HCT116 (cell line): ENCODE measurements around the gene RAB2B. TPM values are rescaled to one million over a fixed set of nuclear protein-coding genes. Genes with fewer than 3 reads are reported as not detected.

Source experiments
- ATAC-seq: fragments of 200-7000 bp; cut with Tn5 transposase; 2 replicates; pipeline ENCODE4 v1.9.1; 2020; ENCODE audit warnings: mild to moderate bottlenecking, moderate library complexity
- BruUV-seq: library from RNA; stranded (reverse); fragments of 400-500 nt; replicated peaks from 2 replicates; lab custom pipeline; 2021; lab: Mats Ljungman, UMichigan
- CTCF ChIA-PET: fragments of 300-600 bp; sonication (Branson Sonifier 250); formaldehyde crosslinking; loops from one replicate; lab custom pipeline; 2021; ENCODE audit warnings: antibody characterized with exemption; lab: Charles Lee
- POLR2A ChIA-PET: fragments of 300-600, 350-600 bp; sonication (Branson Sonifier 250); formaldehyde crosslinking; loops from one replicate; lab custom pipeline; 2021; ENCODE audit warnings: antibody characterized with exemption; lab: Charles Lee
- RAD21 ChIA-PET, 2 experiments: fragments of 300-600 bp; sonication (Branson Sonifier 250); formaldehyde crosslinking; loops; one replicate each; lab custom pipeline; 2023; ENCODE audit warnings: low total read pairs in 2 of 2; ENCODE audit not compliant: uncharacterized antibody in 2 of 2, unreplicated experiment in 2 of 2, low non-redundant PET in 1 of 2; lab: Charles Lee
- DNase-seq: peaks from one replicate; pipeline ENCODE4 v3.0.0-alpha.2; 2010; ENCODE audit warnings: low read depth, low spot score
- H2AFZ ChIP-seq: fragments of 200-600 bp; shearing (Covaris generic), sonication (generic); 2 replicates; pipeline ENCODE4 v1.6.1; 2017; ENCODE audit warnings: low read depth, mixed run types, mixed read lengths, antibody characterized with exemption, low read length; ENCODE audit not compliant: poor library complexity, severe bottlenecking
- H3K27ac ChIP-seq: 2 replicates; pipeline ENCODE4 v1.5.1; 2012; ENCODE audit warnings: low read depth, low read length
- H3K27me3 ChIP-seq: fragments of 200-600 bp; sonication (generic); 2 replicates; pipeline ENCODE4 v1.6.1; 2016; ENCODE audit warnings: mixed run types, low read length, mixed read lengths; ENCODE audit not compliant: insufficient read depth
- H3K36me3 ChIP-seq, 2 experiments: fragments of 200-500 bp in 1 of 2; fragments of 200-600 bp in 1 of 2; sonication (Bioruptor generic) in 1 of 2; sonication (generic) in 1 of 2; 2 replicates each; pipeline versions ENCODE4 v1.5.1 to v1.6.1; 2014 to 2016; ENCODE audit warnings: low read length in 2 of 2, inconsistent platforms in 1 of 2, mixed read lengths in 1 of 2, mixed run types in 1 of 2; ENCODE audit not compliant: insufficient read depth in 2 of 2, control insufficient read depth in 1 of 2
- H3K4me1 ChIP-seq, 2 experiments: fragments of 200-600 bp in 1 of 2; sonication (generic) in 1 of 2; 2 replicates each; pipeline versions ENCODE4 v1.5.1 to v1.6.1; 2012 to 2017; ENCODE audit warnings: low read length in 2 of 2, inconsistent platforms in 1 of 2, mild to moderate bottlenecking in 1 of 2, mixed read lengths in 1 of 2, mixed run types in 1 of 2, moderate library complexity in 1 of 2; ENCODE audit not compliant: insufficient read depth in 2 of 2, control insufficient read depth in 1 of 2
- H3K4me2 ChIP-seq: fragments of 200-600 bp; sonication (generic); 2 replicates; pipeline ENCODE4 v1.6.1; 2017; ENCODE audit warnings: mixed run types, low read length, mixed read lengths
- H3K4me3 ChIP-seq, 2 experiments: fragments of 200-600 bp in 1 of 2; sonication (generic) in 1 of 2; replicated peaks in 1 of 2; 2 replicates each; pipeline ENCODE4 v1.5.1; 2011 to 2016; ENCODE audit warnings: low read length in 2 of 2, control low read depth in 1 of 2, low read depth in 1 of 2, mild to moderate bottlenecking in 1 of 2, mixed read lengths in 1 of 2, mixed run types in 1 of 2
- H3K79me2 ChIP-seq: fragments of 200-600 bp; sonication (generic); 2 replicates; pipeline ENCODE4 v1.6.1; 2017; ENCODE audit warnings: mild to moderate bottlenecking, mixed run types, low read length, moderate library complexity, mixed read lengths; ENCODE audit not compliant: insufficient read depth
- H3K9ac ChIP-seq: fragments of 200-600 bp; sonication (generic); 2 replicates; pipeline ENCODE4 v1.6.1; 2016; ENCODE audit warnings: low read length, mixed read lengths
- H3K9me2 ChIP-seq: fragments of 200-600 bp; sonication (generic), shearing (Covaris generic); 2 replicates; pipeline ENCODE4 v1.6.1; 2017; ENCODE audit warnings: mixed run types, mild to moderate bottlenecking, moderate library complexity; ENCODE audit not compliant: insufficient read depth
- H3K9me3 ChIP-seq, 2 experiments: fragments of 200-500 bp in 1 of 2; fragments of 200-600 bp in 1 of 2; sonication (Bioruptor generic) in 1 of 2; sonication (generic) in 1 of 2; 2 replicates each; pipeline ENCODE4 v1.6.1; 2014 to 2017; ENCODE audit warnings: low read length in 2 of 2, mixed read lengths in 2 of 2, inconsistent platforms in 1 of 2, low read depth in 1 of 2, mild to moderate bottlenecking in 1 of 2, mixed run types in 1 of 2, moderate library complexity in 1 of 2; ENCODE audit not compliant: control insufficient read depth in 1 of 2, insufficient read depth in 1 of 2
- H4K20me1 ChIP-seq: fragments of 200-600 bp; sonication (generic), shearing (Covaris generic); 2 replicates; pipeline ENCODE4 v1.6.1; 2017; ENCODE audit warnings: mixed run types, mild to moderate bottlenecking, moderate library complexity; ENCODE audit not compliant: insufficient read depth
- CBX3 ChIP-seq: IDR thresholded peaks from 2 replicates; pipeline ENCODE4 v1.6.1; 2012; ENCODE audit warnings: low read depth
- CEBPB ChIP-seq: IDR thresholded peaks from 2 replicates; pipeline ENCODE4 v1.6.1; 2012; ENCODE audit warnings: low read depth
- CTCF ChIP-seq, 3 experiments: fragments of 200-600 bp in 1 of 3; sonication (generic) in 1 of 3; IDR thresholded peaks in 2 of 3; conservative IDR thresholded peaks in 1 of 3; 2 replicates each; pipeline ENCODE4 v1.5.1; 2012 to 2017; ENCODE audit warnings: low read depth in 2 of 3, low read length in 2 of 3, antibody characterized with exemption in 1 of 3, borderline replicate concordance in 1 of 3, control low read depth in 1 of 3, mild to moderate bottlenecking in 1 of 3, mixed read lengths in 1 of 3, mixed run types in 1 of 3, moderate library complexity in 1 of 3; ENCODE audit not compliant: insufficient read depth in 1 of 3
- EGR1 ChIP-seq: IDR thresholded peaks from 2 replicates; pipeline ENCODE4 v1.6.1; 2012; ENCODE audit warnings: low read depth
- ELF1 ChIP-seq: IDR thresholded peaks from 2 replicates; pipeline ENCODE4 v1.6.1; 2012; ENCODE audit warnings: low read depth, borderline replicate concordance
- EZH2 ChIP-seq: fragments of 200-600 bp; sonication (generic); IDR thresholded peaks from 2 replicates; pipeline ENCODE4 v1.6.1; 2017; ENCODE audit warnings: antibody characterized with exemption, mixed run types
- EZH2phosphoT487 ChIP-seq: fragments of 200-600 bp; IDR thresholded peaks from 2 replicates; pipeline ENCODE4 v1.6.1; 2018; ENCODE audit warnings: antibody characterized with exemption, borderline replicate concordance
- FOSL1 ChIP-seq: IDR thresholded peaks from 2 replicates; pipeline ENCODE4 v1.6.1; 2012; ENCODE audit warnings: low read depth
- JUND ChIP-seq: IDR thresholded peaks from 2 replicates; pipeline ENCODE4 v1.6.1; 2012
- MAX ChIP-seq: IDR thresholded peaks from 2 replicates; pipeline ENCODE4 v1.6.1; 2012
- POLR2AphosphoS5 ChIP-seq: IDR thresholded peaks from 2 replicates; pipeline ENCODE4 v1.6.1; 2011; ENCODE audit warnings: mild to moderate bottlenecking, low read depth, low read length, moderate library complexity
- SIN3A ChIP-seq: IDR thresholded peaks from 2 replicates; pipeline ENCODE4 v1.6.1; 2012; ENCODE audit warnings: low read depth
- SP1 ChIP-seq: IDR thresholded peaks from 2 replicates; pipeline ENCODE4 v1.6.1; 2012; ENCODE audit warnings: low read depth
- TCF7L2 ChIP-seq: IDR thresholded peaks from 2 replicates; pipeline ENCODE4 v1.7.0; 2011; ENCODE audit warnings: borderline replicate concordance, inconsistent platforms; ENCODE audit not compliant: insufficient read depth, insufficient read length; ENCODE audit errors: extremely low read depth
- YY1 ChIP-seq: IDR thresholded peaks from 2 replicates; pipeline ENCODE4 v1.6.1; 2011; ENCODE audit warnings: low read length, low read depth, moderate library complexity, mild to moderate bottlenecking; ENCODE audit not compliant: insufficient replicate concordance; ENCODE audit errors: extremely low read depth
- ZNF274 ChIP-seq: fragments of 200-500 bp; sonication (Bioruptor generic); IDR thresholded peaks from 2 replicates; pipeline ENCODE4 v1.6.1; 2014; ENCODE audit warnings: mild to moderate bottlenecking, low read depth, low read length, inconsistent platforms
- intact Hi-C: fragments of 100-400 bp; cut with micrococcal nuclease; formaldehyde crosslinking; loops from 2 replicates; pipeline ENCODE4 v1.10.0; 2022
- total RNA-seq: library from RNA; stranded (reverse); gene quantifications from one replicate; pipeline ENCODE4 v1.2.1, GENCODE V29; 2021; ENCODE audit not compliant: unreplicated experiment
- TF ChIP-seq, protein P1 (sequence below): IDR thresholded peaks from 2 replicates; pipeline ENCODE4 v1.6.1; 2011; ENCODE audit warnings: mild to moderate bottlenecking, low read length, moderate library complexity; ENCODE audit not compliant: insufficient replicate concordance; ENCODE audit errors: extremely low read depth
- TF ChIP-seq, protein P2 (sequence below): IDR thresholded peaks from 2 replicates; pipeline ENCODE4 v1.6.1; 2012; ENCODE audit warnings: low read depth

RAB2B gene
- total RNA-seq, 1 experiment from 2014 or later: 24.3 TPM

DNA sequence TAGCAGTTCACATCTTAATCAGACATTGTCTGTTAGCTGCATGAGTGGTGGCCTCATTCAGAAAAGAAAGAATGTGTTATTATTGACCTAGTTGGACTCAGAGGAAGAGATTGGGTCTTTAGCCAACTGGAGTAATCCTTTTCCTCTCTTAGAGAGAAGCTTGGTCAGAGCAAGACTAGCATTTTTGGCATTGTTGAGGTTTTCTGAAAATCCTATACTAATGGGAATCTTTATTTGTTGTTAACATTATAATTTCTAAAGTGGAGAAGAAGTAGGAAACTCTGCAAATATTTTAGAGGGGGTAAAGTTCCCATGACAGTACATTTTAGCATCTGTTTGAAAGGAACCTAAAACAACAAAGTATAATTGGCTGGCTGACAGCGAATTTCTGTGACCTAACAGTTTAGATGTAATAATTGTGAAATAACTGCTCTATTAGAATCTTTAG, 9.9 kb upstream of the RAB2B start:
- intact Hi-C loops: no loop called here
- DNase-seq (no peak), ATAC-seq (no peak)
- ChIA-PET CTCF (no interaction called here), RAD21 (no interaction called here), POLR2A (no interaction called here)
- no peak overlapping the region for H3K4me3 ChIP-seq
- no TSS peak for BruUV-seq
- TF ChIP-seq SIN3A (no peak), POLR2AphosphoS5 (no peak), SP1 (no peak), EZH2 (no peak), JUND (no peak), FOSL1 (no peak), ZNF274 (no peak), MAX (no peak), EZH2phosphoT487 (no peak), YY1 (no peak), CBX3 (no peak), ELF1 (no peak), TCF7L2 (no peak), EGR1 (no peak), CEBPB (no peak), CTCF (IDR thresholded peaks at IDR 0.05 in 2 of 3, conservative IDR thresholded peaks at IDR 0.05 in 1 of 3; ENCODE audit: borderline replicate concordance in 1 of 3, insufficient read depth in 1 of 3, low read depth in 2 of 3, low read length in 2 of 3) (no peak)
- TF ChIP-seq, protein P1, sequence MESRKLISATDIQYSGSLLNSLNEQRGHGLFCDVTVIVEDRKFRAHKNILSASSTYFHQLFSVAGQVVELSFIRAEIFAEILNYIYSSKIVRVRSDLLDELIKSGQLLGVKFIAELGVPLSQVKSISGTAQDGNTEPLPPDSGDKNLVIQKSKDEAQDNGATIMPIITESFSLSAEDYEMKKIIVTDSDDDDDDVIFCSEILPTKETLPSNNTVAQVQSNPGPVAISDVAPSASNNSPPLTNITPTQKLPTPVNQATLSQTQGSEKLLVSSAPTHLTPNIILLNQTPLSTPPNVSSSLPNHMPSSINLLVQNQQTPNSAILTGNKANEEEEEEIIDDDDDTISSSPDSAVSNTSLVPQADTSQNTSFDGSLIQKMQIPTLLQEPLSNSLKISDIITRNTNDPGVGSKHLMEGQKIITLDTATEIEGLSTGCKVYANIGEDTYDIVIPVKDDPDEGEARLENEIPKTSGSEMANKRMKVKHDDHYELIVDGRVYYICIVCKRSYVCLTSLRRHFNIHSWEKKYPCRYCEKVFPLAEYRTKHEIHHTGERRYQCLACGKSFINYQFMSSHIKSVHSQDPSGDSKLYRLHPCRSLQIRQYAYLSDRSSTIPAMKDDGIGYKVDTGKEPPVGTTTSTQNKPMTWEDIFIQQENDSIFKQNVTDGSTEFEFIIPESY: no peak
- TF ChIP-seq, protein P2, sequence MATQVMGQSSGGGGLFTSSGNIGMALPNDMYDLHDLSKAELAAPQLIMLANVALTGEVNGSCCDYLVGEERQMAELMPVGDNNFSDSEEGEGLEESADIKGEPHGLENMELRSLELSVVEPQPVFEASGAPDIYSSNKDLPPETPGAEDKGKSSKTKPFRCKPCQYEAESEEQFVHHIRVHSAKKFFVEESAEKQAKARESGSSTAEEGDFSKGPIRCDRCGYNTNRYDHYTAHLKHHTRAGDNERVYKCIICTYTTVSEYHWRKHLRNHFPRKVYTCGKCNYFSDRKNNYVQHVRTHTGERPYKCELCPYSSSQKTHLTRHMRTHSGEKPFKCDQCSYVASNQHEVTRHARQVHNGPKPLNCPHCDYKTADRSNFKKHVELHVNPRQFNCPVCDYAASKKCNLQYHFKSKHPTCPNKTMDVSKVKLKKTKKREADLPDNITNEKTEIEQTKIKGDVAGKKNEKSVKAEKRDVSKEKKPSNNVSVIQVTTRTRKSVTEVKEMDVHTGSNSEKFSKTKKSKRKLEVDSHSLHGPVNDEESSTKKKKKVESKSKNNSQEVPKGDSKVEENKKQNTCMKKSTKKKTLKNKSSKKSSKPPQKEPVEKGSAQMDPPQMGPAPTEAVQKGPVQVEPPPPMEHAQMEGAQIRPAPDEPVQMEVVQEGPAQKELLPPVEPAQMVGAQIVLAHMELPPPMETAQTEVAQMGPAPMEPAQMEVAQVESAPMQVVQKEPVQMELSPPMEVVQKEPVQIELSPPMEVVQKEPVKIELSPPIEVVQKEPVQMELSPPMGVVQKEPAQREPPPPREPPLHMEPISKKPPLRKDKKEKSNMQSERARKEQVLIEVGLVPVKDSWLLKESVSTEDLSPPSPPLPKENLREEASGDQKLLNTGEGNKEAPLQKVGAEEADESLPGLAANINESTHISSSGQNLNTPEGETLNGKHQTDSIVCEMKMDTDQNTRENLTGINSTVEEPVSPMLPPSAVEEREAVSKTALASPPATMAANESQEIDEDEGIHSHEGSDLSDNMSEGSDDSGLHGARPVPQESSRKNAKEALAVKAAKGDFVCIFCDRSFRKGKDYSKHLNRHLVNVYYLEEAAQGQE: no peak
- no peaks in the 10 kb centered on the region; the same call in 1 of the 2 replicates for H3K79me2 ChIP-seq
- no peak overlapping the region for H3K9ac ChIP-seq
- H3K9me2 ChIP-seq: no peaks in the 10 kb centered on the region
- H3K4me1 ChIP-seq: no peaks in the 10 kb centered on the region
- H3K4me2 ChIP-seq: no peak overlapping the region
- no peaks in the 10 kb centered on the region for H3K9me3 ChIP-seq
- no peaks in the 10 kb centered on the region for H3K27me3 ChIP-seq
- H3K27ac ChIP-seq: no peak overlapping the region
- H4K20me1 ChIP-seq: no peaks in the 10 kb centered on the region
- H2AFZ ChIP-seq: no peak overlapping the region
- H3K36me3 ChIP-seq: peaks cover 17 to 22% of the 10 kb centered on the region in 2 experiments
